Nephron progenitor cell (in vitro differentiated cells): ENCODE data around the gene PHTF2.

Experiments used
- DNase-seq: peaks from one replicate; pipeline ENCODE4 v3.0.0; 2021
- H3K27ac Mint-ChIP-seq: 2 replicates; pipeline ENCODE4 v1.8.0; 2021; ENCODE audit warnings: mild to moderate bottlenecking, moderate library complexity, mixed read lengths
- H3K27me3 Mint-ChIP-seq: 2 replicates; pipeline ENCODE4 v1.8.0; 2021; ENCODE audit warnings: mild to moderate bottlenecking, low read depth, mixed read lengths; ENCODE audit not compliant: poor library complexity
- H3K36me3 Mint-ChIP-seq: 2 replicates; pipeline ENCODE4 v1.8.0; 2021; ENCODE audit warnings: low read depth, mixed read lengths
- H3K4me1 Mint-ChIP-seq: 2 replicates; pipeline ENCODE4 v1.8.0; 2021; ENCODE audit warnings: mixed read lengths
- H3K4me3 Mint-ChIP-seq: 2 replicates; pipeline ENCODE4 v1.8.0; 2021; ENCODE audit warnings: mild to moderate bottlenecking, moderate library complexity, mixed read lengths
- H3K9me3 Mint-ChIP-seq: 2 replicates; pipeline ENCODE4 v1.8.0; 2021; ENCODE audit warnings: mild to moderate bottlenecking, moderate library complexity, mixed read lengths
- TF ChIP-seq, protein P1 (sequence below): fragments of 200-600 bp; sonication (generic); IDR thresholded peaks from 2 replicates; pipeline ENCODE4 v1.5.0; 2021; ENCODE audit warnings: antibody characterized with exemption

PHTF2 gene

GRCh38 chr7:77910124-77910523 is 111.6 kb downstream of the PHTF2 start:
- TF ChIP-seq, protein P1, sequence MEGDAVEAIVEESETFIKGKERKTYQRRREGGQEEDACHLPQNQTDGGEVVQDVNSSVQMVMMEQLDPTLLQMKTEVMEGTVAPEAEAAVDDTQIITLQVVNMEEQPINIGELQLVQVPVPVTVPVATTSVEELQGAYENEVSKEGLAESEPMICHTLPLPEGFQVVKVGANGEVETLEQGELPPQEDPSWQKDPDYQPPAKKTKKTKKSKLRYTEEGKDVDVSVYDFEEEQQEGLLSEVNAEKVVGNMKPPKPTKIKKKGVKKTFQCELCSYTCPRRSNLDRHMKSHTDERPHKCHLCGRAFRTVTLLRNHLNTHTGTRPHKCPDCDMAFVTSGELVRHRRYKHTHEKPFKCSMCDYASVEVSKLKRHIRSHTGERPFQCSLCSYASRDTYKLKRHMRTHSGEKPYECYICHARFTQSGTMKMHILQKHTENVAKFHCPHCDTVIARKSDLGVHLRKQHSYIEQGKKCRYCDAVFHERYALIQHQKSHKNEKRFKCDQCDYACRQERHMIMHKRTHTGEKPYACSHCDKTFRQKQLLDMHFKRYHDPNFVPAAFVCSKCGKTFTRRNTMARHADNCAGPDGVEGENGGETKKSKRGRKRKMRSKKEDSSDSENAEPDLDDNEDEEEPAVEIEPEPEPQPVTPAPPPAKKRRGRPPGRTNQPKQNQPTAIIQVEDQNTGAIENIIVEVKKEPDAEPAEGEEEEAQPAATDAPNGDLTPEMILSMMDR, result no peak
- no peaks in the 10 kb centered on the region for H3K9me3 Mint-ChIP-seq
- H3K4me1 Mint-ChIP-seq, result peaks cover 5% of the 10 kb centered on the region
- no peak overlapping the region for H3K4me3 Mint-ChIP-seq
- no peak for DNase-seq
- H3K27me3 Mint-ChIP-seq, result no peaks in the 10 kb centered on the region
- peaks cover 8% of the 10 kb centered on the region for H3K36me3 Mint-ChIP-seq
- H3K27ac Mint-ChIP-seq, result no peak overlapping the region

- no peaks in the 10 kb centered on the region for H3K36me3 Mint-ChIP-seq
- H3K27me3 Mint-ChIP-seq, result no peaks in the 10 kb centered on the region
- no peak for DNase-seq
- H3K4me1 Mint-ChIP-seq, result peaks cover 5% of the 10 kb centered on the region
- no peak overlapping the region for H3K27ac Mint-ChIP-seq
- TF ChIP-seq, protein P1, result no peak
- H3K4me3 Mint-ChIP-seq, result no peak overlapping the region
- no peaks in the 10 kb centered on the region for H3K9me3 Mint-ChIP-seq
Observed at GRCh38 chr7:77912293-77912692, 113.7 kb downstream of the PHTF2 start.

- Mint-ChIP-seq H3K4me1 (peaks cover 5% of the 10 kb centered on the region), H3K27me3 (no peaks in the 10 kb centered on the region), H3K4me3 (no peak overlapping the region), H3K9me3 (no peaks in the 10 kb centered on the region), H3K36me3 (no peaks in the 10 kb centered on the region), H3K27ac (peak overlapping the region; percentile 27)
- TF ChIP-seq, protein P1, result no peak
- DNase-seq, result no peak
Observed at GRCh38 chr7:77913977-77914607, 115.5 kb downstream of the PHTF2 start.

- H3K4me1 Mint-ChIP-seq, result peaks cover 5% of the 10 kb centered on the region
- DNase-seq, result no peak
Observed at GRCh38 chr7:77917500-77918262, 119.1 kb downstream of the PHTF2 start.

DNA sequence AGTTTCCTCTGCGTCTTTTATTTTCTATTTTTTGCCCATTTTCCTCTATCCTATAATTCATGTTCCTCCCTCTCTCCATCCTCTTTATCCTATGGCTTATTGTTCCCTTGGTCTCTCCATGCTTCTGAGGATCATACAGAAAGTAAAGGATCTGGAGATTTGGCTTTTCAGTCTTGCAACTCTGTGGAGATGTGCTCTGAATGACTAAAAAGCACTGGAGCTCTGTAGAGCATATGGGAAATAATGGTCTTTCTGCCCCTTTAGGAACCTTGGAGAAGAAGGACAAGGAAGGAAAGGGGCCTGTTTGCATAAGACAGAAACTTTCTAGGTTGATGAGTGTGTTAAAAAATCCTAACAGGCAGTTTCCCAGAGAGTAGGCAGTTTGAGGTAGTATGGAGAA is 120.1 kb downstream of the PHTF2 start:
- Mint-ChIP-seq H3K9me3 (no peaks in the 10 kb centered on the region), H3K27me3 (no peaks in the 10 kb centered on the region), H3K36me3 (peaks cover 6% of the 10 kb centered on the region), H3K4me1 (peaks cover 5% of the 10 kb centered on the region), H3K4me3 (no peak overlapping the region), H3K27ac (peak overlapping the region; percentile 14)
- DNase-seq, result no peak
- TF ChIP-seq, protein P1, result no peak

More at GRCh38 chr7:77917500-77918262, 119.1 kb downstream of the PHTF2 start:
- H3K9me3 Mint-ChIP-seq, result no peaks in the 10 kb centered on the region
- no peak overlapping the region for H3K4me3 Mint-ChIP-seq
- H3K36me3 Mint-ChIP-seq, result peaks cover 6% of the 10 kb centered on the region
- no peak overlapping the region for H3K27ac Mint-ChIP-seq
- H3K27me3 Mint-ChIP-seq, result no peaks in the 10 kb centered on the region
- TF ChIP-seq, protein P1, result no peak
